GM21619 (cell line): ENCODE measurements around the gene HAGH.

Experiments used
- ATAC-seq: cut with Tn5 transposase; IDR thresholded peaks from one replicate; pipeline ENCODE4 v1.9.1; 2021; ENCODE audit not compliant: unreplicated experiment

HAGH gene

DNA sequence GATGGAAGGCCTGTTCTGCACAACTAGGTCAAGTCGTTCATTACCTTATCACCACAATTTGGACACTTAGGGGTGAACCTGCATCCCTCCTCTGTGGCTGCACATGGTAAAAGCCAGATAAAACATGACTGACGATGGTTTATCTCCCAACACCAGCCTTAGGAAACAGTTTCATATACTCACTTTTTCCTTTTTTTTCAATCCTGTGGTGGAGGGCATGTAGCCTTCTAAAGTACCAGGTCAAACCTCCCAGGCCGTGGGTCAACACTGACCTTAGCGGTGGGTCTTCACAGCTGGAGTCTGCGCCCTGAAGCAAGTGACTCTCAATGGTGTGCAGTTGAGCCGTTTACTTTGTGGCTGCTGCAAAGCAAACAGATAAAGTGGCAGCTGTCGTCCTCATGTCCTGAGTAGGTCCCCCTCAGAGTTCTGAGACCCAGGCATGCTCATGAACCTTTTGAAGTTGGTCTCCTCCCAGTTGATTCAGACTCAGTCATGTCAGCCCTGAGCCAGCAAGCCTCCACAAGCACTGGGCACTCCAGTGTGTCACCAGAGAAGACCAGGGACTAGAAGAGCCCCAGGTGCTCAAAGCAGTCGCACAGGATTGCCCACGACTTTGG is 6.3 kb upstream of the HAGH start:
- ATAC-seq: no peak

DNA sequence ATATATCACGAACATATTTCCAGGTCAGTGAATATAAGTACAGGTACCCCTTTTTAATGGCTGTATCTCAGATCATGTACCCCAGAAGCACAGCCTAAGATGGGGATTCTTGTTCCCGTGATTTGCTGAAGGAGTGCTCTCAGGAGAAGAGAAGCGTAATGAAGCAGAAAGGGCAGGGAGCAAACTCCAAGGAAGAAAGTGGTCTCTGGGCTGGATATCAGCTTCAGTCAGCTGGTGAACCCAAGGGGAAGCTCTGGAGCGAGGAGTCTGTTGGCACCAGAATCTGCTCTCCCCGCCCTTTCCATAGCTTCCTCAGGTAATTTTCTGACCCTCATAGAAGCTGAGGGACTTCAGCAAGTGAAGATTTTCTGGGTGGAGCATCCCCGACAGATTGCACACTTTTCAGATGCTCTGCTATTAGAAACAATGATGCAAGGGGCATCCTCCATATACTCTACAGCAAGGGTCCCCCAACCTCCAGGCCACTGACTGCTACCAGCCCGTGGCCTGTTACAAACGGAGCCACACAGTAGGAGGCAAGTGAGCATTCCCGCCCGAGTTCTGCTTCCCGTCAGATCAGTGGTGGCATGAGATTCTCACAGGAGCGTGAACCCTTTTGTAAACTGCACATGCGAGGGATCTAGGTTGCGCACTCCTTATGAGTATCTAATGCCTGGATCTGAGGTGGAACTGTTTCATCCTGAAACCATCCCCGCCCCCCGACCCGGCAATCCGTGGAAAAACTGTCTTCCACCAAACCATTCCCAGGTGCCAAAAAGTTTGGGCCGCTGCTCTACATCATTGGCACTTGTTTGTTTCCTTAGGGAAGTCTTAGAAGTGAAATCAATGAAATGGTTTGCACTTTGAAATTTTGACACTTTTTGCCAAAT is 4.8 kb upstream of the HAGH start:
- ATAC-seq: no peak

DNA sequence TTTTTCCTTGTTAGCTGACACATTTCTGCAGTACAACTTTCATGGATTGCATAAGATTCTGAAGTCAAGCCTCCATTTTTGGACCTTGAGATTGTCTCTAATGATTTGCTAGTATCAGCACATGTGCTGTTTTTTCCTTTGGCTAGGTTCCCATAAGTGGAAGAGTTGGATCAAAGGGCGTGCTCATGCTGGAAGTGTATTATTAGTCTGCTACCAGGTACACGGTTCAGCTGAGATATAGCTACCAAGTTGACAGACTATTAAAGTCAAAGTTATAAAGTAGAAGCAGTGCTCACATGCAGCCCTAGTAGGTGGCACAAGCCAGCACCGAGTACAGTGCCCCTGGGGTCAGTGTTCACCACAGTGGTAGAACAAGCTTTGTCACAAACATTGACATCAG is 3.6 kb upstream of the HAGH start:
- no peak for ATAC-seq

DNA sequence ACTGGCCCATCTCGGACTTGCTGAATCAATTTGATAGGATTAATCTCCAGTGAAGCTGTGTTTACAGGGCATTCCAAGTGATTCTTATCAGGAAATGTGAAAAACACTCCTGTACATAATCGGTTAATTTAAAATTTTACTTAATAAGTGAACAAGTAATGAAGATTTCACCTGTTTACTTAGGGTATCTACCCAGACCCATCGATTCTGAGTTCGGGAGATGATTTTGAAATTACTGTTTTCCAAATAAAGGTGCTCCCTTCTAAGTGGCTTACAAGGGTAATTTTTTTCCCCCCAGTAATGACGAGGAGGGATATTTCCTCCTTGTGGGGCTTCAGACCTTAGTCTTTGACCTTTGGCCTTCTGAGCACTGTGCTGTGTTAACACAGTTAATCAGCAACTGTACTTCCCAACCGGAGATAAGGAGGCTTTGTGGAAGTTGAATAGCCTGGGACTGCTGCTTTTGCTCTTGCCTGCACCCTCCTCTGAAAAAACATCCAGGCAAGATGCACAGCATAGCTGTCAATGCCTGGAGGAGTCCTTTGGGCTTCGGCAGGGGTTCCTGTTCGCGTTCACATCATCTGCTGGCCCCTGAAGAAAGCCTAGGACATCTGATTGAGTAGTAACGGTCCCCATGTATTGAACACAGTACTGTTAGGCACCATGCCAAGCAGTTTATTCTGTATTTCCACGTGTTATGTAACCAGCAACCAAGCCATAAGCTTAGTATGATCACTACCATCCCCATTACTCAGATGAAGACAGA is 2.2 kb upstream of the HAGH start:
- ATAC-seq: no peak

DNA sequence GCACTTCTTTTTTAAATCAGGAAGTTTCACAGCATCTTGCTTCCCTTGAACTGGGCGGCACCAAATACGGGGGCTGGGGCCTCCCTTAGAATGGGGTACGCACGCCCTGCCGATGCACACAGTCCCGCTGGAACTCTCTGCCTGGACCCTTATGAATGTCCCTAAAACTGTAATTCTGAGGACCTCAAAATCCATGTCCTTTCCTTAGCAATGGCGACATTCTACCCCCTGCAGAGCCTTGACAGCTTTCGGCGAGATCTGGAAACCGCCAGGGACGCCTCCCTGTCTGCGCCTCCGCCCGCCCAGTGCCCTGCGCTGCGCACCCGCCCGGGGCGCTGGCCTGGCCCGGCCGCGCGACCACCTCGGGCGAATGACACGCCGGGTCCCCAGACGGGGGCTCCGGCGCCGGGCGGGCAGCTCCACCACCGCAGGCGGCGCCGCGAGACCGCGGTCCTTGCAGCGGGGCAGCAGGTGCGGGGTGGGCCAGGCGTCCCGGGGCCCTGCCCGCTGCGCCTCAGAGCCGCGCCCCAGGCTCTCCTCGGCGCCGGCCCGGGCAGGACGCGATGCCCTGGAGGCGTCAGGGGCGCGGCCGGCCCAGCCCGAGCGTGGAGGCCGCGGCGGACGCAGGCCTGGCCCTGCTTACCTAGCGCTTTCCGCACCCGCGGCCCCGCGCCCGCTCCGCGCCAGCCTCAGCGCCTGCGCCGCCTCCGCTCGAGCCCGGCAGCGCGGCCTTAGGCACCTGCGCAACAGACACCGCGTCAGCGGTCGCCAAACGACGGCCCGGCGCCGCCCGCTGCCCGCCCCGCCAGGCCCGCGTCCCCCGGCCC is 548 bp downstream of the HAGH start:
- ATAC-seq: peak; percentile 40

DNA sequence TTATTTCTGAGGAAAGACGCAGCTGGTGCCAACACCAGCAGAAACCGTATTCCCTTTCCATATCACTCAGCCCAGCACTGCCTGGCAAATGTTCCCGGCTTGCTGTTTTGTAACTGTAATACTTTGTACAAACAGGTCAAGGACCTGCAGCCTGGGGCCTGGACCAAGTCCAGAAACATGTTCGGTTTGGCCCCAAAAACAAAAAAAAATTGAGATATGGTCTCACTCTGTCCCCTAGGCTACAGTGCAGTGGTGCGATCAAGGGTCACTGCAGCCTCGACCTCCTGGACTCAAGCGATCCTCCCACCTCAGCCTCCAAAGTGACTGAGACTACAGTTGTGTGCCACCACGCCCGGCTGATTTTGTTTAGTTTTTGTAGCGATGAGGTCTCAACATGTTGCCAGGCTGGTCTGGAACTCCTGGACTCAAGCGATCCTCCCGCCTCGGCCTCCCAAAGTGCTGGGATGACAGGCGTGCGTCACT is 1.2 kb downstream of the HAGH start:
- no peak for ATAC-seq

DNA sequence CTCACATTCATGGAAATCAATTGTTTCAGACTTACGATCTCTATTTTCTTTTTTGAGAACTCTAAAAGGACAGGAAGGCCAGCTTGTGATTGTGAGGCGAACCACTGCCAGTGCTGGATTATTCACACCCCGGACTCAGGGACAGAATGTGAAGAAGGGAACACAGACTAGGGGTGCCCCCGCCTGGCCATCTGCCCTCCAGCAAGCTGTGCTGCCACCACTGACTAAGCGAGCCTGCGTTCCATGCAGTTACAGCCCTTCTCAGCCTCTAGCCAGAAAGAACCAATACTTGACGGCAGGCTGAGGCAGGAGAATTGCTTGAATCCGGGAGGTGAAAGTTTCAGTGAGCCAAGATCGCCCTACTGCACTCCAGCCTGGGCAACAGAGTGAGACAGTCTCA is 2.8 kb downstream of the HAGH start:
- no peak for ATAC-seq

DNA sequence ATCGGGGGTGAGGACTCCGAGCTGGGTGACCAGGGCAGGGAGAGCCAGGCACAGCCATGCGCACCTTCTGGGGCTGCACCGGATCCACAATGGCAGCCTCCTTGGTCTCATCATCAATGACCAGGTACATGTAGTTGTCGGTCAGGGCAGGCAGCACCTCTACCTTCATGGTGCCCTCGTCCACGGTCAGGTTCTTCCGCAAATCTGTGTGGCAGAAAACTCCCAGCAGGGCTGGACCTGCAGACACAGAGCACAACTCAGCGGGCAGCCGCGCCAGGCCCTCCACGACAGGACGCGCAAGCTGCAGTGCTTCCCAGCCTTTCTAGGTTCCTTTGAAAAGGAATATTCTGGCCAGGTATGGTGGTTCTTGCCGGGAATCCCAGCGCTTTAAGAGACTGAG is 3.8 kb downstream of the HAGH start:
- no peak for ATAC-seq

DNA sequence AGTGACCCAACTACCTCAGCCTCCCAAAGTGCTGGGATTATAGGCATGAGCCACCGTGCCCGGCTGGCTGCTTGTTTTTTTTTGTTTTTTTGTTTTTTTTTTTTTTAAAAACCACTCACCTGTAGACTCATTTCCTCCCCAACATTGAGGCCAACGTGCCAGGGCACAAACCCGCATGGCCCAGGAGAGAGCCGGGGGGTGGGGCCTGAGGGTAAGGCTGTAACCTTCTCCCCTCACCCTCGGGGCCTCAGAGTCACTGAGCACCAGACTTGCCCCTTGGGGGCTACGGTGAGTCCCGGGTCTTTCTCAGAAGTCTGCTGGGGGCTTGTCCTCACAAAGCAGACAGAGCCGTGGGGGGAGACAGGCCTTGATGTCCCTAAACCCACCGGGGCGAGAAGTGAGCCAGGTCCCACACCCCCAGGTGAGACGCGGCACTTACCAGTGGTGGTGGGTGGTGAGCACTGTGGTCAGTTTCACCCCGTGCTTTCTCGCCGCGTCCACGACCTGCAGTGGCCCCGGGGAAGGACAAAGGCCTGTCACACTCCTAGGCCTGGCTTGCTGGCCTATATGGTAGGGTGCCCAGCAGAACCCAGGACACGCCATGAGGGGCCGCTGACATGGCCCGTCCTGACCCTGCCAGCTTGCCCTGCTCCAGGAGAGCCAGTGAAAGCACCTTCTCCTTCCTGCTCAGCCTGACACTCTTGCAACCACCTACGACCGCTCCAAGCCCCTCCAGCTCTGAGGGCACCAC is 4.6 kb downstream of the HAGH start:
- no peak for ATAC-seq

DNA sequence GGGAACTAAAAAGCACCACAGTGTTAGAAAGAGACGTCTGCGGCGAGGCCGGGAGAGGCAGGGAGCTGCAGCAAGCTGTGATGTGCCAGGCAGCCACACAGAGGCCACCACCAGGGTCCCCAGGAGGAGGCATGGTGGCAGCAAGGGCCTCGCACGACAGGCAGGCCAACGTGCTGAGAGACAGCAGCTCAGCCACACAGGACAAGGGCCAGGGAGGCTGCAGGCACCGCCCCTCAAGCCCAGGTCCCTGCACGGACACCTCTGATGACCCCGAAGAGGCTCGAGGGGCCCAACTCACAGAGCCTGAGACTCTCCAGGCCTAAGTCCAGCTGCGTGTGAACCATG is 5.7 kb downstream of the HAGH start:
- no peak for ATAC-seq

DNA sequence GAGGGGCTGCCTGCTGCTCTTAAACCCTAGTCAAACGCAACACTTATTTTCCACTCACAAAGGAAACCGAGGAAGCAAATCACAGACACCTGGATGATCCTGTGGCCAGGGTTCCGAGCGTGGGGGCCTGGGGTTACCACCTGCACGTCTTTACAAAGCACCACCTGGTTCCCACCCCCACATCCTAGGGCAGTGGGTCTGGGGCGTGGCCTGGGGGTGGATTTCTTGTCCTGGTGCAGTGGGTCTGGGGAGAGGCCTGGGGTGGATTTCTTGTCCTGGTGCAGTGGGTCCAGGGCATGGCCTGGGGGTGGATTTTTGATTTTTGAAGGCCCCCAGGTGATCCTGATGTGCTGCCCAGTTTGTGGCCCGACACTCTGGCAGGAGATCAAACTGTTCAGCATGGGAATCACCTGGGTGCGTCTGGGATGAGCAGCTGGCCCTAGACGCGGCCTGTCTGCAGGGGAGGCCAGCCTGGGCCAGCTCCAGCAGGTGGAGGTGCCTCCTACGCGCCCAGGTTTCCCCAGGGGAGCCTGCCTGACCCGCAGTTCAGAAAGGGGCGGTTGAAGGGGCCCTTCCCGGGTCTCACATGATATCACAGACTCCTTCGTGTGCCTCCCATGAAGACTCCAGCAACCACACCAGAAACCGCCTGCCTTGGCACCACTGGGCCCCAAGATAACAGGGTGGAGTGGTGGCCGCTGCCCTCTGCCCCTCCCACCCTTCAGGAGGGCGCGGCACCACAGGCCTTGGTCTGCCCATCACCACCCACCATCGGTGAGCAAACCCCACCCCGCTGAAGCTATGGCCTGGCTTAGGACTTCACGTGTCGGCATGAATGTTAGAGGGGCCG is 6.3 kb downstream of the HAGH start:
- no peak for ATAC-seq

DNA sequence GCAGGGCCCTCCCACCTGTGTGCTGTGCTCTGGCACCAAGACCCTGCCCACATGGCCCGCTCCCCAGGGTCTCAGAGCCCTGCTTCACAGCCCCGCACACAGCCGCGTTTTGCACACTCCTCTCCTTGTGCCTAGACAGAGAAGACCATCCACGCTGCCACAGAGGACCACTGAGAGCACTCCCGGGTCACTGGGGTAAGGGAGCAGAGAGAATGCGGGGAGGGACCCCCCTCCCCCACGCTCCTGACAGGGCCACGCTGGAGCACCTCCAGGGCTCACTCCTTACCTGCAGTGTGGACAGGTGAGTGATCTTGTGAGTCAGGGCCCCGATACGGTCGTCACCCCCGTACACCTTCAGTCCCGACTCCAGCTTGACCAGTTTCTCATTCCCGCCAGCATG is 7.0 kb downstream of the HAGH start:
- no peak for ATAC-seq

DNA sequence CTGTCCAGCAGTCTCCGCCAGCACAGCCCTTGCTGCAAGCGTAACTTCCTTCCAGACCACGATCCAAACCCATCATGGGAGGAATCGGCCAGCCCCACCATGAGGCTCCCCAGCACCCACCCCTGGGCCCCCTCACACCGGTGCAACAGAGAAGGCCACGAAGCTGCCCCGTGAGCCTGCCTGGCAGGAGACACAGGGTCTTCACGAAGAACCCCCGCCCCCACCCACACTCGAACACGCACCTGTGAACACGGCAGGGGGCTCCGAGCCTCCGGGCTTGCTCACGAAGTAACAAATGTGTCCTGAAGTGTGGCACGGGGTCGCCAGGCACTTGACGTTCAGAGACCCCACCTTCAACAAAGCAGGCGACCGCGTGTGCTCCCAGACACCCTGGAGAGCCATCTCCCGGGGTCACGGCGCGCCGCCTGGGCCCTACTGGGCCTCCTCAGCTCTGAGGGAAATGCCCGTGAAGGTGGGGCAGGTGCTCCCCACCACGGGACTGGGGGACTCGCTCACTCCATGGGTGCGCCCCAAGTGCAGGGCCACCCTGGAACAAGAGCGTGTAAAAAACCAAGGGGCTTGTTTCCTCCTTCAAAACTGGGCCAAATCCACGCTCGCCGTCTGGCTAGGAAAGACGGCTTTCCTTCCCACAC is 7.6 kb downstream of the HAGH start:
- no peak for ATAC-seq

DNA sequence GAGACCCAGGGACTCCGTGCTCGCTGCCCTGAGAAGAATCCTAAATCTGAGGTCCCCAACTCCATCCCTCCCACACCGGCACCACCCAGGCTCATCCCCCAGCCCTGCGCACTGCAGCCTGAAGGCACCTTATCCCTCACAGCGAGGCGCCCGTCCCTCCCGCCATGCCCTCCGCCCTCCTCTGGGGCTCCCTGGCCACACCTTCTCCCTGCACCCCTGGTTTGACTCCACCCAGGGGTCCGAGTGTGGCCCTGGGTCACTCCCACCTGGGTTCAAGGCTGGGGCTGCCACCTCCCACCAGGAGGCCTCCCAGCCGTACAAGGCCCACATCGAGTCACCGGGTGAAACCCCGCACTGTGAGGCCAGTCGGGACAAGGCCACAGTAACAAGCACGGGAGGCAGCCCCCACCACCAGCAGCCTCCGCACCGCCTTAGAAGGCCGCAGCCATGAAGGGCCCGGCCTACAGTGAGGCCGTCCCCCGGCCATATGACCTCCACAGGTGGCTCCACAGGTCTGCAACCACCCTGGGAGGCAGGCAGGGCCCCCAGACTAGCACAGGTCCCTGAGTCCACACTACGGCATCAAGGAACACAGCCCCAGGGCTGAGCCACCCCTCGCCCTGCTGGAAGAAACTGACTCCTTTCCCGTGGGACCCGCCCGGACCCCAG is 8.3 kb downstream of the HAGH start:
- no peak for ATAC-seq

DNA sequence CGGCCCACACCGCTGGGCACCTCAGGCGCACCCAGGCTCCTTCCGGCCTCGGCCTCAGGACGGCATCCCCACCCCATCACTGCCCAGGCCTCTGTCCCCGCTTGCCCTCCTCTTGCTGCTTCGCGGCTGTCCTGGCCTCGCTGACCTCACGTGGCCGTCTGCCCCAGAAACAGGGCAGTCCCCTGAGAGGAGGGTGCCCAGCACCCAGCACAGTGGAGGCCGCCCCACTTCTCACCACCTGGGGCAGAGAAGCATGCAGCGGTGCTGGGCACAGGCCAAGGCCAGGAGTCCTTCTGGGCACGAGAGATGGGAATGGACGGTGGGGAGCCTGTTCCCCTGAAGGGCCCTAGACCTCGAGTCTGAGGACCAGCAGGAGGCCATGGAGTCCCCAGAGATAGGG is 8.9 kb downstream of the HAGH start:
- no peak for ATAC-seq

DNA sequence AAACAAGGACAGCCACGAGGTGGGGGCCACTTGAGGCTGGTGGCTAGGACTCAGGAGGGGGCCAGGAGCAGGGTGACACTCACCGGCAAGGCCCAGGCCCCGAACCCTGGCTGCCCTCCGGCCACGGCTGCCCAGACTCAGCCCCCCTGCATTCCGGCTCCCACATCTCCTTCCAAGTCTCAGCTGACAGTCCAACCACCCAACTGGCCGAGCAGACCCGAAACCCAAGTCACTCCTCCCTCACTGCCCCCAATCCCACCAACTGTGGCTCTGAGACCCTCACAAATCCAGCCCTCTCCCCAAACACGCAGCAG is 9.4 kb downstream of the HAGH start:
- no peak for ATAC-seq

DNA sequence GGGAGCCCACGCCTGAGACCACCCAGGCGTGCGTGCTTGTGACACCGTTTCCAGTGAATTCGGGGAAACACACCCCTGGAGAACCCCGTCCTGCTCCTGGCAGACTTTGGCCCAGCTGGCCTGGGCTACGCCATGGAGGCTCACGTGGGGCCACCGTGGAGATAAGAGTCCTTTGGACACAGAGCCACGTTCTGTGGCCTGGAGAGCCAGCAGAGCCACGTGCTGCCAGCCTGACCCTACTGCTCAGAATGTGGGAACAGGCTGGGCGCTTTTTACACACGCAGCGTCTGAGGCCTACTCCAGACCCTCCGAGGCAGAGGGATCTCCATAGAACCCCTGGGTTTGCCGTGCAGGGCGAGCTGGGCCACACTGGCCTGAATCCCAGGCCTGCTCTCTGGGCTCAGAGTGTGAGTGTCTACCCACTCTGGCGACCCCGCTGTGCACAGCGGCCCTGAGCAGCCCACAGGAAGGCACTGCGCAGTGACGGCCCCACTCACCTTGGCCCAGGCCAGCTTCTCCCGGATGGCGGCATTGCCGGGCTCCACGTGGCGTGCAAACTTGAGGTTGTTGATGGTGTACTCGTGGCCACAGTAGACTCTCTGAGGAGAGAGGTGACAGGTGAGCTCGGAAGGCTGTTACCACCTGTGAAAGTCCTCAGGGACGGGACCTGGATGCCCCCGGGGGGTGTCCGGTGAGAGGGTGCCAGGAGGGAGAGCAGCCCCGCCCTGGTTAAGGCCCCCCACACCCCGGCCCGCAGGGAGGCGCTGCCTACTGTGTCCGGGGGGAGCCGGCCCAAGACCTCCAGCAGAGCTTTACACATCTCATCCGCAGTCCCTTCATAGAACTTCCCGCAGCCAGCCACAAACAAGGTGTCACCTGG is 10.0 kb downstream of the HAGH start:
- ATAC-seq: no peak

DNA sequence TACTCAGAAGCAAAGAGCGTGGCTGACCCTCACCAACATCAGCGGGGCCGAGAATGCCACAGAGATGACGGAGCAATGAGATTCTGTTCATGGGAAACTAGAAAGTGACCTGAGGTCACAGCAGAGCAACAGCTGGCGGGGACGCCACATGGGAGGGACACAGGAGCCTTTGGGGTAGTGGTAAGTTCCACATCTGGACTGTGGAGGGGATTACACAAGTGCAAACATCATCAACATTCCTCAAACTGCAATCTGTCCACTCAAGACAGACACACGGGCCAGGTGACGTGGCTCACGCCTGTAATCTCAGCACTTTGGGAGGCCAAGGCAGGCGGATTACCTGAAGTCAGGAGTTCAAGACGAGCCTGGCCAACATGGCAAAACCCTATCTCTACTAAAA is 11.2 kb downstream of the HAGH start:
- no peak for ATAC-seq
